ENCODE results near the gene PCSK6. TPM values are rescaled to one million over a fixed set of nuclear protein-coding genes. Genes with fewer than 3 reads are reported as not detected.
"Not testable (repeated sequence)": the region's sequence is repeated elsewhere in the genome, so short reads cannot be mapped to it uniquely, and the experiment has no call there.

Gene PCSK6
- total RNA-seq, 1 donor from 2014 or later, result 3.8 TPM

DNA sequence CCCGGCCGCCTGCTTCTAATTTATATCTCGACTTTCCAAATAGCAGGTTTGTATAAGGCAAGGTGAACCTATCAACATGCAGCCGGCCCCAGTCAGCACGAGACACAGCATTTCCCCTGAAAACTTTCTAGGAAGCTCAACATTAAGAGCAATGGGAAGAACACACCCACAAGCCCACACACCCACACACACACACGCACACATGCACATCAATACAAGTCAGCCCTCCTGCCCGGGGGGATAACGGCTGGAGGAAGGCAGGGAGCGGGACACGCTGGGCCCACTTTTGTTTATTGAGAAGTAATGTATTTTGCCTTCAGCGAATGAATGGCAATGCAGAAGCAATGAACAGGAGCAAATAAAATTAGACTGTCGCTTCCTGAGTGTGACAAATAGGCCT lies 83.5 kb downstream of the PCSK6 start:
- H3K4me3 Mint-ChIP-seq (ENCODE audit: unreplicated experiment), result no peak overlapping the region
- H3K36me3 Mint-ChIP-seq (ENCODE audit: unreplicated experiment), result peaks cover 3% of the 10 kb centered on the region
- no peak overlapping the region for H3K27ac Mint-ChIP-seq (ENCODE audit: unreplicated experiment)
- peaks cover 24% of the 10 kb centered on the region for H3K4me1 Mint-ChIP-seq (ENCODE audit: low read depth, unreplicated experiment)
- no peak for TF ChIP-seq CTCF (IDR thresholded peaks at IDR 0.05; ENCODE audit: partially characterized antibody, unreplicated experiment)
- peaks cover 6% of the 10 kb centered on the region for H3K9me3 Mint-ChIP-seq (ENCODE audit: unreplicated experiment)
- DNase-seq, result no peak
- peaks cover 4% of the 10 kb centered on the region for H3K27me3 Mint-ChIP-seq (ENCODE audit: unreplicated experiment)

DNA sequence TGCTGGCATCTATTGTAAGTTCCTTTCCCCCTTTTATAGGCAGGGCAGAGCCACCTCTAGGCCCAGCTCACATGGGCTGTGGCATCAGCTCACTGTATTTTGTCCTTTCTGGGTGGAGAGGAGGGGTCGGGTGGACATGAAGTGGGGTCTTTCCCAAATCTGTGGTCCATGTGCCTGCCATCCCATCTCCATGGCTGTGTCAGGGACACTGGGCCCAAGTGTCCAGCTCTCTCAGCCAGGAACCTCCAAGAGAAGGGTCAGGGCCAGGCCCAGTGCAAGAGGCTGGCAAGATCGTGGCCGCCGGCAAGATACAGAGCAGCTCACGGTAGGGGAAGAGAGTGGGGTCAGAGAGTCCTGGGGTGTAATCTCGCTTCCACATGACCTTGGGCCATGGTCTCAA lies 85.3 kb downstream of the PCSK6 start:
- TF ChIP-seq CTCF (IDR thresholded peaks at IDR 0.05; ENCODE audit: partially characterized antibody, unreplicated experiment), result no peak
- Mint-ChIP-seq H3K4me1 (ENCODE audit: low read depth, unreplicated experiment) (peaks cover 18% of the 10 kb centered on the region), H3K27ac (ENCODE audit: unreplicated experiment) (no peak overlapping the region), H3K36me3 (ENCODE audit: unreplicated experiment) (no peaks in the 10 kb centered on the region), H3K9me3 (ENCODE audit: unreplicated experiment) (peaks cover 4% of the 10 kb centered on the region), H3K4me3 (ENCODE audit: unreplicated experiment) (no peak overlapping the region), H3K27me3 (ENCODE audit: unreplicated experiment) (peaks cover 4% of the 10 kb centered on the region)
- DNase-seq, result no peak

GRCh38 chr15:101402883-101403282 lies 86.6 kb downstream of the PCSK6 start:
- not testable (repeated sequence) for H3K9me3 Mint-ChIP-seq (ENCODE audit: unreplicated experiment); H3K4me3 Mint-ChIP-seq (ENCODE audit: unreplicated experiment); H3K27ac Mint-ChIP-seq (ENCODE audit: unreplicated experiment); DNase-seq; H3K27me3 Mint-ChIP-seq (ENCODE audit: unreplicated experiment); H3K36me3 Mint-ChIP-seq (ENCODE audit: unreplicated experiment)
- H3K4me1 Mint-ChIP-seq (ENCODE audit: low read depth, unreplicated experiment), result peaks cover 12% of the 10 kb centered on the region

- Mint-ChIP-seq H3K36me3 (ENCODE audit: unreplicated experiment) (no peaks in the 10 kb centered on the region), H3K27me3 (ENCODE audit: unreplicated experiment) (no peaks in the 10 kb centered on the region), H3K27ac (ENCODE audit: unreplicated experiment) (no peak overlapping the region), H3K4me3 (ENCODE audit: unreplicated experiment) (no peak overlapping the region), H3K9me3 (ENCODE audit: unreplicated experiment) (no peaks in the 10 kb centered on the region), H3K4me1 (ENCODE audit: low read depth, unreplicated experiment) (peaks cover 10% of the 10 kb centered on the region)
- TF ChIP-seq CTCF (IDR thresholded peaks at IDR 0.05; ENCODE audit: partially characterized antibody, unreplicated experiment), result no peak
- DNase-seq, result no peak
Observed at GRCh38 chr15:101401286-101401685, 88.2 kb downstream of the PCSK6 start.

DNA sequence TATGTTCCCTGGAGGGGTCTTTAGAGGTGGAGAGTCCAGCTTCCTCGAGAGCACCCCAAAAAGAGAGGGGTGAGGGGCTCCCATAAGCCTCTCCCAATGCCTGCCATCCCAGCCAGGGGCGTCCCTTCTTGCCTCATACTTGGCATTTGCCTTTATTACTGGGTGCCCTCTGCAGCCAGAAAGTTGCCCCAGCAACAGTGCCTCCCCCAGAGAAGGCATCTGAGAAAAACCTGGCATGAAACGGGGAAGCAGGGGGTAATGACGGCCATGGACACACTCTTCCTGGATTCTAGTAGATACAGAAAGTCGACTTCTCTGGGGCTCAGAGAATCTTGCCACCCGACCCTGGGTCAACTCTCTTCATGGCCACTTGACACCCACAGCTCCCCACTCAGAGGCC lies 90.1 kb downstream of the PCSK6 start:
- TF ChIP-seq CTCF (IDR thresholded peaks at IDR 0.05; ENCODE audit: partially characterized antibody, unreplicated experiment), result no peak
- Mint-ChIP-seq H3K36me3 (ENCODE audit: unreplicated experiment) (no peaks in the 10 kb centered on the region), H3K27ac (ENCODE audit: unreplicated experiment) (no peak overlapping the region), H3K27me3 (ENCODE audit: unreplicated experiment) (no peaks in the 10 kb centered on the region), H3K9me3 (ENCODE audit: unreplicated experiment) (no peaks in the 10 kb centered on the region), H3K4me1 (ENCODE audit: low read depth, unreplicated experiment) (peaks cover 10% of the 10 kb centered on the region), H3K4me3 (ENCODE audit: unreplicated experiment) (no peak overlapping the region)
- DNase-seq, result no peak

DNA sequence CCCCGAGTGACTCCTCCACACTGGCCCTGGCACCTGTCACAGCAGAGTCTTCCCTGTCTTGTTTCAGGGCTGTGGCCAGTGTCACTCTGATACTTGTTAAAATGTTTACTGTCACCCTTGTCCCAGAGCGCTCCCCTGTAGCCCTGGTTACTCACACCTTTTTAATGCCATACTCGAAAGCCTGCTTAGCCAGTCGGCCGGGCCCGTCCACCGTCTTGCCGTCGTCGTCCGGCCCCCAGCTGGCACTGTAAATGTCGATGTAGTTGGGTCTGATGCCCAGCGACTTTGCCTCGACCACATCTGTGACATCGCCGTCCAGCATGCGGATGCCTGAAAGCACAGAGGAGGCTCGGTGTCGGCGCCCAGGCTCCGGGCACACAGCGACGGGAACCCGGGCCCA lies 91.3 kb downstream of the PCSK6 start:
- Mint-ChIP-seq H3K36me3 (ENCODE audit: unreplicated experiment) (no peaks in the 10 kb centered on the region), H3K4me3 (ENCODE audit: unreplicated experiment) (no peak overlapping the region), H3K27ac (ENCODE audit: unreplicated experiment) (no peak overlapping the region), H3K9me3 (ENCODE audit: unreplicated experiment) (no peaks in the 10 kb centered on the region), H3K4me1 (ENCODE audit: low read depth, unreplicated experiment) (peaks cover 15% of the 10 kb centered on the region), H3K27me3 (ENCODE audit: unreplicated experiment) (no peaks in the 10 kb centered on the region)
- DNase-seq, result no peak
- TF ChIP-seq CTCF (IDR thresholded peaks at IDR 0.05; ENCODE audit: partially characterized antibody, unreplicated experiment), result no peak

Data from glutamatergic neuron (in vitro differentiated cells).